Measurements from ENCODE around the gene SERPINA3. TPM values are rescaled to one million over a fixed set of nuclear protein-coding genes. Genes with fewer than 3 reads are reported as not detected.

SERPINA3 gene
- total and polyA plus RNA-seq, 2 donors (not counting 1 experiment from before 2014, with no cell fraction given), result 0.47 to 0.50 TPM

DNA sequence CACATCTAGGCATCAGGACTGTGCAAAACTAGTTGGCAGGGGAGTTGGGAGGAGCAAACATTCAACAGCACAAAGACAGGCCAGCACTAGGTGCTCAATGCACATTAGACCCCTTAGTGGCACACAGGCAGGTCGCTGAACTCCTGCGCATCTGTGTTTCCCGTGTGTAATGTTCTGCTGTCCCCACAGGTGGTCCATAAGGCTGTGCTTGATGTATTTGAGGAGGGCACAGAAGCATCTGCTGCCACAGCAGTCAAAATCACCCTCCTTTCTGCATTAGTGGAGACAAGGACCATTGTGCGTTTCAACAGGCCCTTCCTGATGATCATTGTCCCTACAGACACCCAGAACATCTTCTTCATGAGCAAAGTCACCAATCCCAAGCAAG is 11.2 kb downstream of the SERPINA3 start:
- H3K36me3 ChIP-seq (ENCODE audit: control insufficient read depth, insufficient read depth, low read length), result no peaks in the 10 kb centered on the region
- no peaks in the 10 kb centered on the region for H3K27me3 ChIP-seq (ENCODE audit: control insufficient read depth, insufficient read depth, low read length)
- no peaks in the 10 kb centered on the region for H4K20me1 ChIP-seq (ENCODE audit: control insufficient read depth, extremely low read depth, insufficient read depth, low read length)
- DNase-seq (ENCODE audit: low read depth in 2 of 2), result no peak
- no peak overlapping the region for H3K27ac ChIP-seq (ENCODE audit: insufficient read depth, low read length)
- H3K9me3 ChIP-seq (ENCODE audit: control insufficient read depth, insufficient read depth, low read depth, low read length), result no peaks in the 10 kb centered on the region
- no peak overlapping the region for H2AFZ ChIP-seq (ENCODE audit: low read length)
- no peak overlapping the region for H3K9ac ChIP-seq (ENCODE audit: insufficient read depth, low read length)
- H3K4me2 ChIP-seq (ENCODE audit: extremely low read depth, insufficient read depth, low read length), result no peak overlapping the region
- no peak overlapping the region for H3K4me3 ChIP-seq (replicated peaks in 1 of 4; ENCODE audit: control extremely low read depth in 1 of 4, insufficient read depth in 1 of 4, low read depth in 3 of 4, low read length in 4 of 4)
- H3K4me1 ChIP-seq (ENCODE audit: control insufficient read depth, extremely low read depth, insufficient read depth, low read length), result no peaks in the 10 kb centered on the region
- TF ChIP-seq, protein P1, sequence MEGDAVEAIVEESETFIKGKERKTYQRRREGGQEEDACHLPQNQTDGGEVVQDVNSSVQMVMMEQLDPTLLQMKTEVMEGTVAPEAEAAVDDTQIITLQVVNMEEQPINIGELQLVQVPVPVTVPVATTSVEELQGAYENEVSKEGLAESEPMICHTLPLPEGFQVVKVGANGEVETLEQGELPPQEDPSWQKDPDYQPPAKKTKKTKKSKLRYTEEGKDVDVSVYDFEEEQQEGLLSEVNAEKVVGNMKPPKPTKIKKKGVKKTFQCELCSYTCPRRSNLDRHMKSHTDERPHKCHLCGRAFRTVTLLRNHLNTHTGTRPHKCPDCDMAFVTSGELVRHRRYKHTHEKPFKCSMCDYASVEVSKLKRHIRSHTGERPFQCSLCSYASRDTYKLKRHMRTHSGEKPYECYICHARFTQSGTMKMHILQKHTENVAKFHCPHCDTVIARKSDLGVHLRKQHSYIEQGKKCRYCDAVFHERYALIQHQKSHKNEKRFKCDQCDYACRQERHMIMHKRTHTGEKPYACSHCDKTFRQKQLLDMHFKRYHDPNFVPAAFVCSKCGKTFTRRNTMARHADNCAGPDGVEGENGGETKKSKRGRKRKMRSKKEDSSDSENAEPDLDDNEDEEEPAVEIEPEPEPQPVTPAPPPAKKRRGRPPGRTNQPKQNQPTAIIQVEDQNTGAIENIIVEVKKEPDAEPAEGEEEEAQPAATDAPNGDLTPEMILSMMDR (conservative IDR thresholded peaks at IDR 0.05 in 1 of 2, IDR thresholded peaks at IDR 0.05 in 1 of 2; ENCODE audit: low read depth in 1 of 2, low read length in 2 of 2), result no peak
- H3K79me2 ChIP-seq (ENCODE audit: control insufficient read depth, insufficient read depth, low read length), result no peaks in the 10 kb centered on the region

- DNase-seq (ENCODE audit: low read depth in 2 of 2), result no peak
Measured at GRCh38 chr14:94623856-94624499, 11.8 kb downstream of the SERPINA3 start.

DNA sequence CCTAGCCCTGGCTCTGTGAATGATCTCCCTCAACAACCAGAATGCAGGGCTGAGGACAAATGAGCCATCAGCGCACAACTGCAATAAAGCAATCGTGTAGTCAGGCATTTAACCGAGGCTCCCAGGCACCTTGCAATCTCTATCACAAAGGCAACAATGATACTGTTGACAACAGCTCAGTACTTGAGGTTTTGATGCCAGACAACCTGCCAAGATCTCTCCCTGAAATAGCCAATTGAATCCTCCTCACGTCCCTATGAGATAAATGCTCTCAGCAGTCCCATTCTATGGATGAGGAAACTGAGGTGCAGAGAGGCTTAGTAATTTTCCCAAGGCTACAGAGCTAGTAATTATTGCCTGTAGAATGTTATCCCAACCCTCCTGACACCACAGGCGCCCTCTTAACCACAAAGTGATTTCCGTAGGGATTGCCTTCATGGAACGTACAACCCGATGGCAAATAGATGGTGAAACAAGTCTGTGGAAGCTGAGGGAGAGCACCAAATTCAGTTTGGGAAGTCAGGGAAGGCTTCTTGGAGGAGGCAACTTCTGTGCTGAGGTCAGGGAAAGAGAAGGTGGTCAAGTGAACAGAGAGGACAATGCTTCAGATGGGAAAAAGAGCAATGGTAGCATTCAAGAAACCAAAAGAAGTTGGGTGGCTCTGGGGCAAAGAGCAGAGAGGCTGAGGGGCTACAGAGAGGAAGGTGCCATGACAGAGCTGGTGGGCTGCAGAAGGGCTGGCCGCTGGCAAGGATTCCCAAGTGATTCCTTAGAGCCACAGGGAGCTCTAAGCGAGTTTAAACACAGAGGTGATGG is 12.6 kb downstream of the SERPINA3 start:
- H3K9ac ChIP-seq (ENCODE audit: insufficient read depth, low read length), result no peak overlapping the region
- H3K4me3 ChIP-seq (replicated peaks in 1 of 4; ENCODE audit: control extremely low read depth in 1 of 4, insufficient read depth in 1 of 4, low read depth in 3 of 4, low read length in 4 of 4), result no peak overlapping the region
- H3K79me2 ChIP-seq (ENCODE audit: control insufficient read depth, insufficient read depth, low read length), result no peaks in the 10 kb centered on the region
- H4K20me1 ChIP-seq (ENCODE audit: control insufficient read depth, extremely low read depth, insufficient read depth, low read length), result no peaks in the 10 kb centered on the region
- no peak for DNase-seq (ENCODE audit: low read depth in 2 of 2)
- H3K27me3 ChIP-seq (ENCODE audit: control insufficient read depth, insufficient read depth, low read length), result no peaks in the 10 kb centered on the region
- H3K4me1 ChIP-seq (ENCODE audit: control insufficient read depth, extremely low read depth, insufficient read depth, low read length), result no peaks in the 10 kb centered on the region
- no peak overlapping the region for H2AFZ ChIP-seq (ENCODE audit: low read length)
- H3K4me2 ChIP-seq (ENCODE audit: extremely low read depth, insufficient read depth, low read length), result no peak overlapping the region
- no peaks in the 10 kb centered on the region for H3K36me3 ChIP-seq (ENCODE audit: control insufficient read depth, insufficient read depth, low read length)
- no peak for TF ChIP-seq EZH2 (IDR thresholded peaks at IDR 0.05; ENCODE audit: low read length, missing control alignments)
- TF ChIP-seq, protein P1 (conservative IDR thresholded peaks at IDR 0.05 in 1 of 2, IDR thresholded peaks at IDR 0.05 in 1 of 2; ENCODE audit: low read depth in 1 of 2, low read length in 2 of 2), result no peak
- H3K27ac ChIP-seq (ENCODE audit: insufficient read depth, low read length), result no peak overlapping the region
- no peaks in the 10 kb centered on the region for H3K9me3 ChIP-seq (ENCODE audit: control insufficient read depth, insufficient read depth, low read depth, low read length)

More at GRCh38 chr14:94623856-94624499, 11.8 kb downstream of the SERPINA3 start:
- Histone ChIP-seq H3K9me3 (ENCODE audit: control insufficient read depth, insufficient read depth, low read depth, low read length) (no peaks in the 10 kb centered on the region), H3K4me2 (ENCODE audit: extremely low read depth, insufficient read depth, low read length) (no peak overlapping the region), H2AFZ (ENCODE audit: low read length) (no peak overlapping the region), H3K4me1 (ENCODE audit: control insufficient read depth, extremely low read depth, insufficient read depth, low read length) (no peaks in the 10 kb centered on the region), H3K4me3 (replicated peaks in 1 of 4; ENCODE audit: control extremely low read depth in 1 of 4, insufficient read depth in 1 of 4, low read depth in 3 of 4, low read length in 4 of 4) (no peak overlapping the region), H3K27ac (ENCODE audit: insufficient read depth, low read length) (no peak overlapping the region), H3K79me2 (ENCODE audit: control insufficient read depth, insufficient read depth, low read length) (no peaks in the 10 kb centered on the region), H4K20me1 (ENCODE audit: control insufficient read depth, extremely low read depth, insufficient read depth, low read length) (no peaks in the 10 kb centered on the region), H3K9ac (ENCODE audit: insufficient read depth, low read length) (no peak overlapping the region), H3K36me3 (ENCODE audit: control insufficient read depth, insufficient read depth, low read length) (no peaks in the 10 kb centered on the region), H3K27me3 (ENCODE audit: control insufficient read depth, insufficient read depth, low read length) (no peaks in the 10 kb centered on the region)
- TF ChIP-seq EZH2 (IDR thresholded peaks at IDR 0.05; ENCODE audit: low read length, missing control alignments), result no peak
- TF ChIP-seq, protein P1 (conservative IDR thresholded peaks at IDR 0.05 in 1 of 2, IDR thresholded peaks at IDR 0.05 in 1 of 2; ENCODE audit: low read depth in 1 of 2, low read length in 2 of 2), result no peak
